ENCODE results near the gene XYLT1.

Gene XYLT1

DNA sequence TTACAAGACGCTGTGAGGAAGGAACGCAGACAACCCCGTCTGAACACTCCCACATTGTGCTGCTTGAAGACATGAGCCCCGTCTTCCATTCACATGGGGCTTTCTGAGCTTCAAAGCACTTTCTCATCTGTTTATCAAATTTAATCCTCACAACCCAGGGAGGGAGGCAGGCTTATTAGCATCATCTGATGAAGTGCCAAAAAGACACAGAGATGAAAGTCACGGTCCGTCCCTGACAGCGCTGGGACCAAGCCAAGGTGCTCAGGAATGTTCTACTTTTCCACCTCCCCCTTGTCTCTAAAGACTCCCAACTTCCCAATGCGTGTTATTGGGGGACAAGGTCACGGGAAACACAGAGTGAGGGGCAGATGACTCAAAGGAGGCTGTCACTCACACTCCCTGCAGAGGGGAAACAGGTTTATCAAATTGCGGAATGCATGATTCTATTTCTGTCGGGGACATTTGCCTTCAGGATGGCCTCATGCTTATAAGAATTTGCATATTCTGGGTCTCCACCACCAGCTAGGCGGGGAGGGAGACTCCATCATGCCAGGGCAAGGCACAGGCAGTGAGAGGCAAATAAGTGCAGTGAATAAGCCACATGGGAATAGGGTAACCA lies 10.7 kb downstream of the XYLT1 start:
- no peak for DNase-seq (ENCODE audit: low read depth in 2 of 2, low spot score in 1 of 2)

DNA sequence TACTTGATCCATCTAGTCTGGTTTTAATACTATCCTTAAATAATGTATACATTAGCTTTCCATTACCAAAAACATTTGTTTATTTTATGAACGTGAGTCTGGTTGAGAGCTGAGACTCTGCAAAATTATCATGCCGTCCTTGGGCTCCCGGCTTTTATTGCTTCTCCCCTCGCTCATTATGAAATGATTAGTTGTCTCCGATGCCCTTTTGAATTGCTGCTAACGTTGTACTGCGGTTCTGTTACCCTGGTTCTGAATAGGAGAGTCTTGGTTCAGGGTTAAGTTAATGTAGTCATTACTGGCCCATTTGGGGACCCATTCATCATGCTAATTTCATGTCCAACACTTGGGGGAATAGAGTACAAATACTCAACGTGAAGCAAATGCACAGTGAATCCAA lies 12.8 kb downstream of the XYLT1 start:
- DNase-seq (ENCODE audit: low read depth in 2 of 2, low spot score in 1 of 2) = no peak

DNA sequence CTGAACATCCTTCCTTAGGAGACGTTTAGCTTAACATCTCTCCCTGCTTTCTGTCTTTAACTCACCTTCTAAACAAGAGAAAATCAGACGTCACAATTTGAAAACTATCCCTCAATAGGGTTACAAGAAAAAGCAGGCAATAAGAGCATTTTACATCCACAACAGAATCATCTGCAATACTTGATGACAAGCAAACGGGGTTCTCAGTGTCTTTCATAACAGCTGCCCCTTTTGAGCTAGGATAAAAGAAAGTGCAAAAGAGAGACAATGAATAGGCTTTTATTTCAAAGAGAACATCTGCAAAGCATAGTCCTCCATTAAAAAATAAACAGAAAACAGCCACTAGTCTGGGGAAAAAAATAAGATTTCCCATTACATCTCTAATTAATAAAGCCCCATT lies 13.2 kb downstream of the XYLT1 start:
- DNase-seq (ENCODE audit: low read depth in 2 of 2, low spot score in 1 of 2) = no peak

DNA sequence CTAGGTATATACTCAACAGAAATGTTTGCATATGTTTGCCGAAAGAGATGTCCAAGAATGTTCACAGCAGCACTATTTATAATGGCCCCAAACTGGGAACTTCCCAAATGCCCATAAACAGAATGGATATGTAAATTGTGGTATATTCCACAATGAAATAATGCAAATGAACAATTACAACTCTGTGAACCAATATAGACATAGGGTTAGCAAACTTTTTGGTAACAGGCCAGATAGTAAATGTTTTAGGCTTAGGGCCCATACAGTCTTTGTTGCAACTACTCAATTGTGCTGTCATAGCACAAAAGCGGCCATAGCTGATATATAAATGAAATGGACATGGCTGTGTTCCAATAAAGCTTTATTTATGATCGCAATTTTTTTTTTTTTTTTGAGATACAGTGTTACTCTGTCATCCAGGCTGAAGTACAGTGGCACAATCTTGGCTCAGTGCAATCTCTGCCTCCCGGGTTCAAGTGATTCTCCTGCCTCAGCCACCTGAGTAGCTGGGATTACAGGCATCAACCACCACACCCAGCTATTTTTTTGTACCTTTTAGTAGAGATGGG lies 16.5 kb downstream of the XYLT1 start:
- DNase-seq (ENCODE audit: low read depth in 2 of 2, low spot score in 1 of 2) = no peak

DNA sequence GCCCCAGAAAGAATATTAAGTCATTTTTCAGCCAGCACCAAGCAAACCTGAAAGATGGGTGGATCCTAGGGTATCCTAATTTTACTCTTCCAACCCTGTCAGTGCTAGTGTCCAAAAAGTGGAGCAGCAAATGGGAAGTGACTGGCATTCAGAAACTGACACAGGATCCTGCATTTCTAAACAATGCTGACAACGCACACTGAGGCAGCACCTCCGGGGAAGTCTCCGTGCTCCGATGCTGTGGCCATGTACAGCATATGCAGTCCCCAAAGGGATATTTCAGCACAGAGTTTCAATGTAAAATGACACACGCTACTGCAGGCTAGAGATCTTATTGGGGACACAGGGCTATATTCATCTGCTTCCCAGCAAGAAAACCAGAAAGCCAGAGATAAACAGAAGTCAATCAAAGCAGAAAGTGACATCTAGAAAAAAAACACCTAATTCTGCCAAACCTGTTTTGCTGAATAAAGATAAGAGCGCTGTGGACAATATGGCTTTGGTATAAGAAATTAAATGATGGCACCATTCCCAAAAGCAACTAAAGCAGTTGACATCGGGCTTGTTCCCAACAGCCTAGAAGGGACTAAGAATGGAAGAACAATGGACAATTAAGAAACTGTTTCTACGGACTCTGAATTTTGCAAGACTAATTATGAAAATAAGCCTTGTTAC lies 17.3 kb downstream of the XYLT1 start:
- no peak for DNase-seq (ENCODE audit: low read depth in 2 of 2, low spot score in 1 of 2)

DNA sequence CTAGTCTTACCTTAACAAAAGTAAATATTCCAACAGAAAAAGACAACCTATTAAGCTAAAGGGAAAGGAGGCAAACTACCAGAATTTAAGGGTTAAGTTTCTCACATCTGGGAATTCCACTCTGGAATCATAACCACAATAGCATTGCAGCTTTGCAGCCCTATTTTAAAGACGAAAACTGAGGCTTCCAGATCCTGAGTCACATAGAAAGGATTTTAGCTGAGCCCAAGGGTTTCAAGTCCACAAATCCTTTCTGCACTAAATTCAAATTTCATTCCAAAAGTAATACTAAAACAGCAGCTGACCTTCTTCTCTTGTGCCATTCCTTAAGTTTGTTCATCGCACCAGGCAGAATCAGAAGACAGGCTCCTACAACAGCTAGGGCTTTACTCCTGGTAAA lies 17.8 kb downstream of the XYLT1 start:
- DNase-seq (ENCODE audit: low read depth in 2 of 2, low spot score in 1 of 2) = no peak

DNA sequence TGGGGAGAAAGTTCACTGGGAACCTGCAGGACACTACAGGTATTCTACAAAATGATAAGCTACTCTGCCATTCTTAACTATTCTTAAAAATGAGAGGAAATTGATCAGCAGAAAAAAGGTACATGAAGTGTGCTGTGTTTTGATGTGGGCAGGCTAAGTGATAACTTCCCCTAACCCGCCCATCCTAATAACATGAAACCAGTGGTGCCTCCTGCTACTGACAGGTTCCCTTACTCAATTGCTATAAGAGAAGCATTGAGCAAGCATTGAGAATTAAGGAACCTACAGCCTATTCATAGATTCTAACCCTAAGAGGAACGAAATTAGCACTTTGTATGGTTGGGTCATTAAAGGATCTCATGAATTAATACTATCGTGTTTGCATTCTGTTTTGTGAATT lies 18.9 kb downstream of the XYLT1 start:
- no peak for DNase-seq (ENCODE audit: low read depth in 2 of 2, low spot score in 1 of 2)

DNA sequence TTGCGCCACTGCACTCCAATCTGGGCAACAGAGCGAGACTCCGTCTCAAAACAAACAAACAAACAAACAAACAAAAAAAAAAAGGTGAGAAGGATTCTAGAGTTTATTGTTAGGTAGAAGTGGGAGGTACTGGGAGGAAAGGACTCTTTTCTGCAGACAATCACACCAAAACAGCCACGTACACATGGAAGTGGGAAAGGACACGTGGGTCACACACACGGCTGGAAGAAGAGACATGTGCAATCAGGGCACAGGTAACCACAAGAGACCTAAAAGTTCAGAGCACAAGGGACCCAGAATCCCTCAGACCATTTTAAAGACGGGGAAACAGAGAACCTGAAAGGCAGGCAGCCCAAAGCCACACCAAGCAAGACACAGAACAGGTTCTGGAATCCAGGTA lies 20.5 kb downstream of the XYLT1 start:
- DNase-seq (ENCODE audit: low read depth in 2 of 2, low spot score in 1 of 2) = no peak

DNA sequence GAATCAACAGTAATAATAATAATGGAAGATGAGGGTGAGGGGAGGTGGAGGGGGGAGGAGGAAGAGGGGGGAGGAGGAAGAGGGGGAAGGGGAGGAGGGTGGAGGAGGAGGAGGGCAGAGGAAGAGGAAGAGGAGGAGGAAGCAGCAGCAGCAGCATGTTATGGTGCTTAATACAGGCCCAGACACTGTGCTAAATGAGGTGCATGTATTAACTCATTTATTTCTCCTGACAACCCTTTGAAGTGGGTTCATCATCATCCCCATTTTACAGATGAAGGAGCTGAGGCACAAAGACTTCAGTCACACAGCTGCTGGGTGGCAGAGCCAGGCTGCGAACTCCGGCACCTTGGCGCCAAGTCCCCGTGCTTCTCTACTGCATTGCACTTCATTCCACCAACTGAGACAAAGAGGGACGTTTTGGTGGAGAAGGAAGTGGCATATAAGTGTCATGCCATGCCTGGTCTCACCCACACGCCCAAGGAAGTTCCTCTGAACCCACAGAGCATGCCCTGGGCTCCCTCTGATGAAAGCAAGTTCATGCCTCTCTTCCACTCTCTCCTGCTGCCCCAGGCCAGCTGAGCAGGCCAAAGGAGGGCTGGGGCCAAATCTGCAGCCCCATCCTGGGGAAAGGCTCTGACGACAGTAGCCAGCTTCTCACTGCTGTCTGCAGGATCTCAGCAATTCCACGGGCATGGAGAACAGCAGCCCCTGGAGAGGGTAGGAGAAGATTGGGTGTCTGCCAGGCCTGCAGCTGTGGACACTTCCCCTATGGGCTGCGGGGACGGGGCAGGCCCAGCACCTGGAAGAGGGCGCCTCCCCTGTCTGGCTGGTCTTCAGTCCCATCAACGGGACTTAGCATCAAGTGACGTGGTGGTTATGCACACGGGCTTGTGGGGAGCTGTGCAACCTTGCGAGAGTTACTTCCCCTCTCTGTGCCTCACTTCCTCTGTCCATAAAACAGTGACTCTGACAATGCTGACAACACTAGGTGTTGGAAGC lies 21.8 kb downstream of the XYLT1 start:
- DNase-seq (ENCODE audit: low read depth in 2 of 2, low spot score in 1 of 2) = no peak

DNA sequence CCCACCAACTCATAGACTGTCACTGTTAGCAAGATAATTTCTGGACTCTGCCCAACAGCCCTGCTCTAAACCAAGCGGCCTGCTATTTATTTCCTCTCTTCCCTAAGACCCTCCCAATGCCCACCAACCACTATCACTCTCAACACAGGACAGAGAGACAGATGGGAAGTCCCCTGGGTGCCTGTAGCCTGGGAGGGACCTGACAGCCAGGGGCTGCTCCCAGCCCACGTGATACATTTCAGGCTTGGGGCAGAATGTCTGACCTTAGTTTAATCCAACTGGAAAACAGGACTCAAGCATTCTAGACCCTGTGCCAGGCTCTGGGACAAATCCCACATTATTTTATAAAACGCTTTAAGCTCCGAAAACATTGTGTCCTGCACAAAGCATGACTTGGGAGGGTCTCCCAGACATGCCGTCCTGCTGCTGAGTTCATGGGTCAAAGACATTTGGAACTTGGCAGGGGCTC lies 23.6 kb downstream of the XYLT1 start:
- DNase-seq (ENCODE audit: low read depth in 2 of 2, low spot score in 1 of 2) = no peak

DNA sequence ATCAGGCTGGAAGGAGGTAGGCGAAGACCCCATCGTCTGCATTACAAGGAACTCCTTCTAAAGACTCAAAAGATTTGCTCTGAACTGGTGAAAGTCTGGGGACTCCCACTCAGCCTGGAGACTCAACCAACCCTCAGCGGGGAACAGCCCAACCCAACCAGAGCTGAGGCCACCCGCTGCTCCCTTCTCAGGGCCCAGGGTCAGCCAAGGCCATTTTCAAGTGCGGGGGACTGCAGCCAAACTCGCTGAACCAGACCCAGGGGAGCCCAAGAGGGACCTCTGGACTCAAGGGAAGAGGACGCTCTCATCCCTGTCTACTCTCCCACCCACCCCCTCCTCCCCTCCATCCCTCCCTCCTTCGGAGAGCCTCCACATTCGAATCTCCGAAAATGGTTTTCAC lies 24.1 kb downstream of the XYLT1 start:
- no peak for DNase-seq (ENCODE audit: low read depth in 2 of 2, low spot score in 1 of 2)

DNA sequence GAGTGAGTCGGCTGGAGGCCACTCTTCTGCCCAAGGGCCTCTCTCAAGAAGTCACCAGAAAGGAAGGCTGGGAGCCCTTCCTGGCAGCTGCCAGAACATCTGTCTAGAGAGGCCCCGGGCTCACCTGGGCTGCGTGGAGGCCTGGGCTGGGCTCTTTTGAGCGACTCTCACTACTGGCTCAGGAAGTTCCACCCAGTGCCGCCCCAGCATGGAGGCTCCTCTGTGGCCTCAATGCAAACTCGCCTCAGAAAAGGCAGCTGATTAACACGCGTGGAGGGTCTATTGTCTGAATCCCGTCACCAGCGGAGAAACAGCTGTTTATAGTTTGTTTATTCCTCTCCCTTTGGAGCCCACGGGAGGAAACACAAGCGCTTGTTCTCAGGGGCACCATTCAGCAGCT lies 25.3 kb downstream of the XYLT1 start:
- DNase-seq (ENCODE audit: low read depth in 2 of 2, low spot score in 1 of 2) = no peak

DNA sequence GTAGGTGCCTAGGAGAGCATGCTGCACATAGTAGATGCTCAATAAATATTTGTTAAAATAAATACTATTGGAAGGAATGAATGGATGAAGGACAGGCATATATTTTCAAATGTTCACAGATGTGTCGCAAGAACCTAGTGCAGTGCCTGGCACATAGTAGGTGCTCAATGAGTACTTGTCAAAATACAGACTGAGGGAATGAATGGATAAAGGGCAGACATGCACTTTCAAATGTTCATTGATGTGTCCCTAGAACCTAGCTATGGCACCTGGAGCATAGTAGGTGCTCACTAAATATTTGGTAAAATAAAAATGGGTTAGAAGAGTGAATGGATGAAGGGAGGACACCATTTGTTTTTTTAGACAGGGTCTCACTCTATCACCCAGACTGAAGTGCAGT lies 26.1 kb downstream of the XYLT1 start:
- no peak for DNase-seq (ENCODE audit: low read depth in 2 of 2, low spot score in 1 of 2)

DNA sequence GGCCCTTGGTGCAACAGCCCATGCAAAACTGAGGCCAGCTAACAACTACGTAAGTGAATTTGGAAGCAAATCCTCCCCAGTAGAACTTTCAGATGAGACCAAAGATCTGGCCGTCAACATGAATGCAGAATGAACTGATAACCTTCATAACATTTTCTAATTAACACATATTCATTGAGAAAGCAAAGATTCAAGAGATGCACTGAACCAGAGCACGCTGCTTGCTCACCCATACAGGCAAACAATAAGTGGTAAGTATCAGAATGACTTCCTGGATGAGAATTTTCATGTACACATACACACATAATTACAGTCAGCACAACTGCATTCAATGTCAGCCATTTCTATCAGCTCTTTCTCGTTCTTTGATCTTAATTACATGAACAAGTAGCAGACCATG lies 30.6 kb downstream of the XYLT1 start:
- no peak for DNase-seq (ENCODE audit: low read depth in 2 of 2, low spot score in 1 of 2)

DNA sequence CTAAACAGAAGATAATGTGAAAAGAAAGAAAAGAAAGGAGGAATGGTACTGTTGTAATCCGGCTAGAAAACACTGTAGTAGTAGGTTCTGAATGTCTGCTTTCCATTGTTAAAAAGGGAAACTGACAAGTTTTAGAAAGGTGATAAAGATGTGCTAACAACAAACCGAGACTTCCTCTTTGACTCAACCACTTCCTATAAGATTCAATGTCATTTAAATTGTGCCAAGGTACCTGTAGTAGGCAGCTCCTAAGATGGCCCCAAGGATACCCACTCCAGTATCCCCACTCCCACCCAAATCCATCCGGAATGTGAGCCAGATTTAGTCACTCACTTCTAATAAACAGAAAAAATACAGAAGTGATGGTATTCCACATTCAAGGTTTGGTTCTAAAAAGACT lies 31.2 kb downstream of the XYLT1 start:
- no peak for DNase-seq (ENCODE audit: low read depth in 2 of 2, low spot score in 1 of 2)

DNA sequence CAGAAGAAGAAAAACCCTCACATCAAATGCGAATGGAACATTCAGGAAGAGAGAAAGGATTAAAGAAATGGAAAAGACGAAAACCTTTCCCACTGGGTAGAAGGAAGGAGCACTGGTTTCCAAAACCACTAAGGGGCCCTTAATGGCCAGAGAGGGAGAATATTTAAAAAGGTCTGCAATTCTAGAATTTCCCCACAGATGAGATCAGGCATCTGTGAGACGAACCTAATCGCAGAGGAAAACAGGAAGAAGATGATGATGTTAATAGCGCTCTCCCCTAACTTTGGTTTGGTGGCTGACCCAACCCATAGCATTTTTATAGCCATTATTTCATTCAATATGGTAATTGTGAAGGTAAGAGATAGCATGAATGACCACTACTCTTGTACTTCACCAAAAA lies 32.8 kb downstream of the XYLT1 start:
- DNase-seq (ENCODE audit: low read depth in 2 of 2, low spot score in 1 of 2) = no peak

DNA sequence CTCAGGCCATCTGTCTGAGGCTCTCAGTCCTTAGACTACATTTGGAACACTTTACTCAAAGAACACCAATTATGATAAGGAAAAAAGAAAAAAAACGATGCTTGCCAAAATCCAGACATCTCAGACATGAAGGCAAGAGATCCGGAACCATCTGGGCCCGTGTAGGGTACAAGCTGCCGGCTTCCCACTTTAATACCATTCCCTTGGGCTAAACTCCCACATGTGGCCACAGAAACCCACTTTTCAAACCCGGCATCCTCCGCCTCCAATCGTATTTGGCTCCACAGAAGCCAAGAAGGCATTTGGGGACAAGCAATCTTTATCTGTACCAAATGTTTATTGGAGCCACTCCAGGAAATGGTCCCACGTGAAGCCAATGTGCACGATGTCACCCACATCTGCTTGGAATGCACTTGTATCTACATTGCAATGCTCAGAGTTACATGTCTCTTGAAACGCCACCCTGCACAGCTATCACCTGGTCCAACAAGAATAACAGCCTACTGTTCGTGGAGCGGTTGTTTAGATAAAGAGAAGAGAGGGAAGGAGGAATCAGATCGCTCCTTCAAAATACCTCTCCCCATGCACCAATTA lies 33.5 kb downstream of the XYLT1 start:
- DNase-seq (ENCODE audit: low read depth in 2 of 2, low spot score in 1 of 2) = no peak

DNA sequence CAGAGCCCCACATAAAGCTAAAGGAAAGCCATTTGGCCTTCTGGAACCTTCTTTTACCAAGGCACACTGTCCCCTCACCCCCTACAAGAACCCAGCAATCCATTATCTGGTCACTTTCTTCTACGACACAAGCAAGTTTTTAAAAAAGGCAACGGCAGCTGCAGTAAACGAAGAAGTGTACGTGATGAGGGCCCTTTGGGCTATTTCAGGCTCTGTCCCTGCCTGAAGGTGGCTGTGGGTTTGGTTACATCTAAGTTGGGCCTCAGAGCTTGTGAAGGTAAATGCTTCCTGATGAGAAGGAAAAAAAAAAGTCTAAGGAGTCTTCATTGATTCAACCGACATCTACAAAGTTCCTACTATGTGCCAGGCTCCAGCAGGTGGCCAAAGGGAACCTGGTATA lies 35.4 kb downstream of the XYLT1 start:
- DNase-seq (ENCODE audit: low read depth in 2 of 2, low spot score in 1 of 2) = no peak

DNA sequence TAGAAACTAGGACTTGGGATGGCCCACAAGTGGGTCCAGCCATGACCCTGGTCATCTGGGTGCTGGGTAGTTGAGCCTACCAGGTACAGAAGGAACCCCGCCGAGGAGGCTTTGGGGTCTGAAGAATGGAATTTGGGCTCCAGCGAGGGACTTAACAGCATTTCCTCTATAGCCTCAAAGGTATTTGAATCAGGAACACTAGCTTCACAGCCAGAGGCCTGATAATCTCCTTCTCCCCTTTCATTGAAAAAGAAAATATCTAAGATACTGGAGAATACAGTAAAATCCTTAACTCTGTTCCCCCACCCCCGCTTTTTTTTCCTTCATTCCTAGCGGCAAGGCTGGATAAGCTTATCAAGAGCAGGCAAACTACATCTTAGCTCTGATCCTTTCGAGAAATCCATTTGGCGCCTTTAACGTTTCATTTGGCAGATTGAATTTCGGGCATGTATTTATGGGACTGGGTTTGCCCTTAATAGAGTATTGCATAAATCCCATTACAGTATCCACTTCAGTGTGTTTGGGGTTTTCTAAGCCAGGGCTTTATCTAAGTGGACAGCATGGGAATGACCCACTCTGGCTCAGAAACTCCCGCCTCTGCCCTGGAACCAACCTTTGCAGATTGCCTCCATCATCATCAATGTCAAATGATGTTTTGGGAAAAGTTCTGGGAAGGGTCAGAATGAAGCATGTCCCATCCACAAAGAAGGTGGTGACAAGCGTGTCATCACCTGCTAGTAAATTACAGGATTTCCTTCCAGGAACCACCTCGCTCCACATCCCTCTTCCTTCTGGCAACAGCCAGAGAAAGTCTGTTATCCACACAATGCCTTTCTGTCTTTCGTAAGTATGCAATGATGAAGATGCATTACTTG lies 36.9 kb downstream of the XYLT1 start:
- DNase-seq (ENCODE audit: low read depth in 2 of 2, low spot score in 1 of 2) = no peak

DNA sequence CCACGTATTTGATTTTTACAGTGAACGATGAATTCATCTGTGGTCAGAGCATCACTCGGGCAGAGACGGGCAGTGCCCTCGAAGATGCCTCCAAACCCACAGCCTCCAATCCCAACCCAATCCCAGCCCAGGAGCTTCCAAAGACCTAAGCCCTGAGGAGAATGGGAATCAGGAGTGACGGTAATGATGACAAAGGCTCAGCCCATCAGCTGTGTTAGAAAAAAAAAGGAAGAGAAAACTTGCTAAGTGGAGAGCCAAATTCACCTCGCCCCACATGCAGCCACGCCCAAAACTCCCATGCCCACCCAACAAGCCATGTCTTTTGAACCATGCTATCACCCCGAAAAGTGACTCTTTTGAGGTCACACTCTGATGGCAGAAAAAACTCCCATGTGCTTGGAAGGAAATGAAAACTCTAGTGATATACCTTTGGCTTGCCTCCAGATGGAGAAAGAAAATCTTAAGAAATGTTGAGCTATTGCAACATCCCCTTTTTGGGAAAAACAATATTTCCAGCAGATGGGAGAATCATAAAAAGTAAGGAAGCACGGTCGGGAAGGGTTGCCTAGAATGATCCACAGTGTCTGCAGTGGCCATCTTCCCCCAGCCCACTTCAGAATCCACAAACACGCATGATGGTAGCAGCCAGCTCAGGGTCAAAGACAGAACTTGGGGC lies 37.7 kb downstream of the XYLT1 start:
- no peak for DNase-seq (ENCODE audit: low read depth in 2 of 2, low spot score in 1 of 2)
